H1 (cell line): ENCODE data around the gene PCDHGB3. TPM values are rescaled to one million over a fixed set of nuclear protein-coding genes. Genes with fewer than 3 reads are reported as not detected.
A peak's percentile ranks its signal among the peaks of the same experiment; 100 is the strongest.

Experiments
- CTCF ChIA-PET: fragments of 300-600 bp; sonication (Branson Sonifier 250); formaldehyde crosslinking; loops from one replicate; lab custom pipeline; 2021; ENCODE audit not compliant: partially characterized antibody; lab: Charles Lee
- POLR2A ChIA-PET: fragments of 300-600 bp; sonication (Branson Sonifier 250); formaldehyde crosslinking; loops from one replicate; lab custom pipeline; 2021; ENCODE audit warnings: inconsistent platforms; ENCODE audit not compliant: partially characterized antibody; lab: Charles Lee
- DNase-seq, 2 experiments: peaks; one replicate each; pipeline versions ENCODE4 v3.0.0 to v3.0.0-alpha.2; 2010 to 2022; ENCODE audit warnings: low spot score in 2 of 2, low read depth in 1 of 2, mixed read lengths in 1 of 2
- FAIRE-seq: peaks from 2 replicates; lab custom pipeline; 2011; peaks lifted over from hg19 to GRCh38; lab: Jason Lieb, UNC
- H2AFZ ChIP-seq: 2 replicates; pipeline ENCODE4 v1.8.1; 2012; ENCODE audit warnings: low read length, inconsistent platforms
- H2AK5ac ChIP-seq: 2 replicates; pipeline ENCODE4 v1.6.1; 2013; ENCODE audit warnings: low read depth, low read length
- H2BK120ac ChIP-seq: replicated peaks from 2 replicates; pipeline ENCODE3; 2013; ENCODE audit warnings: low read depth, low read length, inconsistent platforms
- H2BK12ac ChIP-seq: 2 replicates; pipeline ENCODE4 v1.6.1; 2013; ENCODE audit warnings: low read depth, low read length
- H2BK15ac ChIP-seq: 2 replicates; pipeline ENCODE4 v1.6.1; 2013; ENCODE audit warnings: low read length
- H2BK20ac ChIP-seq: 2 replicates; pipeline ENCODE4 v1.6.1; 2013; ENCODE audit warnings: low read length
- H2BK5ac ChIP-seq: 2 replicates; pipeline ENCODE4 v1.6.1; 2013; ENCODE audit warnings: low read depth, low read length
- H3K14ac ChIP-seq: 2 replicates; pipeline ENCODE4 v1.6.1; 2013; ENCODE audit warnings: inconsistent platforms; ENCODE audit not compliant: insufficient read length
- H3K18ac ChIP-seq: 2 replicates; pipeline ENCODE4 v1.6.1; 2013; ENCODE audit warnings: low read length; ENCODE audit errors: extremely low read depth
- H3K23ac ChIP-seq: 2 replicates; pipeline ENCODE4 v1.6.1; 2013; ENCODE audit warnings: inconsistent platforms; ENCODE audit not compliant: insufficient read length
- H3K23me2 ChIP-seq: 2 replicates; pipeline ENCODE4 v1.6.1; 2013; ENCODE audit warnings: low read depth, low read length
- H3K27ac ChIP-seq: 2 replicates; pipeline ENCODE4 v1.6.1; 2011; ENCODE audit warnings: low read depth, low read length, inconsistent platforms
- H3K27me3 ChIP-seq, 4 experiments: replicated peaks in 1 of 4; 1 replicate in 1 of 4; 2 replicates in 3 of 4; pipeline versions ENCODE4 v1.6.1 to v1.8.1; 2011 to 2013; ENCODE audit warnings: low read length in 3 of 4, mild to moderate bottlenecking in 3 of 4, inconsistent platforms in 2 of 4, mixed read lengths in 2 of 4, moderate library complexity in 1 of 4; ENCODE audit not compliant: control insufficient read depth in 3 of 4, insufficient read depth in 3 of 4; ENCODE audit errors: extremely low read depth in 1 of 4
- H3K36me3 ChIP-seq, 4 experiments: 2 replicates each; pipeline versions ENCODE4 v1.6.1 to v1.8.1; 2011 to 2013; ENCODE audit warnings: mild to moderate bottlenecking in 4 of 4, low read length in 3 of 4, moderate library complexity in 2 of 4, control low read depth in 1 of 4, inconsistent platforms in 1 of 4; ENCODE audit not compliant: insufficient read depth in 4 of 4, control insufficient read depth in 2 of 4
- H3K4ac ChIP-seq: replicated peaks from 2 replicates; pipeline ENCODE3; 2013; ENCODE audit warnings: low read length, low read depth, mixed read lengths, inconsistent platforms; ENCODE audit not compliant: insufficient read length
- H3K4me1 ChIP-seq, 4 experiments: replicated peaks in 1 of 4; 1 replicate in 1 of 4; 2 replicates in 3 of 4; pipeline versions ENCODE4 v1.6.1 to v1.8.1; 2011 to 2013; ENCODE audit warnings: low read length in 3 of 4, inconsistent platforms in 2 of 4, mixed read lengths in 1 of 4; ENCODE audit not compliant: insufficient read depth in 4 of 4, control insufficient read depth in 3 of 4
- H3K4me2 ChIP-seq, 2 experiments: 2 replicates each; pipeline versions ENCODE4 v1.6.1 to v1.8.1; 2011 to 2013; ENCODE audit warnings: low read depth in 2 of 2, low read length in 2 of 2, control low read depth in 1 of 2, inconsistent platforms in 1 of 2, mild to moderate bottlenecking in 1 of 2; ENCODE audit not compliant: insufficient read depth in 1 of 2
- H3K4me3 ChIP-seq, 4 experiments: fragments of 200-600, 300-600 bp in 1 of 4; sonication (generic), shearing (Covaris generic), sonication (Bioruptor Twin) in 1 of 4; 2 replicates each; pipeline versions ENCODE4 v1.5.1 to v1.8.1; 2011 to 2016; ENCODE audit warnings: low read length in 4 of 4, low read depth in 3 of 4, control low read depth in 2 of 4, inconsistent platforms in 2 of 4, mild to moderate bottlenecking in 2 of 4, mixed read lengths in 1 of 4, moderate library complexity in 1 of 4; ENCODE audit not compliant: insufficient read depth in 2 of 4; ENCODE audit errors: extremely low read depth in 1 of 4
- H3K56ac ChIP-seq: replicated peaks from 2 replicates; pipeline ENCODE3; 2013; ENCODE audit warnings: low read depth, mild to moderate bottlenecking, mixed read lengths, low read length, inconsistent platforms; ENCODE audit not compliant: insufficient read length
- H3K79me1 ChIP-seq: 2 replicates; pipeline ENCODE4 v1.6.1; 2013; ENCODE audit warnings: low read depth, low read length, control low read depth
- H3K79me2 ChIP-seq, 2 experiments: 2 replicates each; pipeline versions ENCODE4 v1.6.1 to v1.8.1; 2012 to 2013; ENCODE audit warnings: low read length in 2 of 2, mild to moderate bottlenecking in 2 of 2, inconsistent platforms in 1 of 2; ENCODE audit not compliant: insufficient read depth in 2 of 2, control insufficient read depth in 1 of 2
- H3K9ac ChIP-seq, 4 experiments: replicated peaks in 1 of 4; 1 replicate in 1 of 4; 2 replicates in 3 of 4; pipeline versions ENCODE4 v1.6.1 to v1.8.1; 2011 to 2013; ENCODE audit warnings: low read depth in 3 of 4, low read length in 3 of 4, control low read depth in 2 of 4, mild to moderate bottlenecking in 2 of 4, moderate library complexity in 2 of 4, inconsistent platforms in 1 of 4; ENCODE audit errors: extremely low read depth in 1 of 4
- H3K9me3 ChIP-seq, 2 experiments: 2 replicates each; pipeline versions ENCODE4 v1.6.1 to v1.8.1; 2012 to 2013; ENCODE audit warnings: mild to moderate bottlenecking in 2 of 2, moderate library complexity in 2 of 2, control low read depth in 1 of 2, inconsistent platforms in 1 of 2, low read depth in 1 of 2, low read length in 1 of 2, mixed read lengths in 1 of 2; ENCODE audit not compliant: insufficient read depth in 2 of 2
- H4K20me1 ChIP-seq, 2 experiments: replicated peaks in 1 of 2; 2 replicates each; pipeline versions ENCODE3 to v1.8.1; 2011 to 2013; ENCODE audit warnings: inconsistent platforms in 2 of 2, low read length in 2 of 2, mild to moderate bottlenecking in 1 of 2; ENCODE audit not compliant: insufficient read depth in 2 of 2, control insufficient read depth in 1 of 2
- H4K5ac ChIP-seq: 2 replicates; pipeline ENCODE4 v1.6.1; 2013; ENCODE audit warnings: low read length, low read depth, mixed read lengths, inconsistent platforms; ENCODE audit not compliant: insufficient read length
- H4K8ac ChIP-seq: 2 replicates; pipeline ENCODE4 v1.8.0; 2013; ENCODE audit warnings: mild to moderate bottlenecking, moderate library complexity, low read length, inconsistent platforms; ENCODE audit not compliant: insufficient read depth; ENCODE audit errors: extremely low read depth
- H4K91ac ChIP-seq: replicated peaks from 2 replicates; pipeline ENCODE3; 2013; ENCODE audit warnings: low read length, mixed read lengths, inconsistent platforms; ENCODE audit not compliant: insufficient read length
- ASH2L ChIP-seq: fragments of 200-600, 300-600 bp; sonication (generic); IDR thresholded peaks from one replicate; pipeline ENCODE4 v1.7.1; 2017; ENCODE audit warnings: low read length
- RAD21 ChIP-seq, 2 experiments: IDR thresholded peaks in 1 of 2; conservative IDR thresholded peaks in 1 of 2; 2 replicates each; pipeline ENCODE4 v1.6.1; 2011; ENCODE audit warnings: low read depth in 2 of 2, low read length in 2 of 2, improper control_type of control experiment in 1 of 2, inconsistent platforms in 1 of 2, mild to moderate bottlenecking in 1 of 2, moderate library complexity in 1 of 2
- TAF7 ChIP-seq: optimal IDR thresholded peaks from 2 replicates; pipeline ENCODE3; 2011; ENCODE audit warnings: low read depth, mild to moderate bottlenecking, inconsistent platforms, low read length, moderate library complexity, borderline replicate concordance
- WGBS, 2 experiments: shearing (Covaris generic) in 1 of 2; methylation state at CpG; one replicate each; pipeline versions ENCODE4 v1.1.6 to v1.1.7; 2013 to 2015; ENCODE audit warnings: low lambda C conversion rate in 2 of 2, mixed read lengths in 2 of 2, inconsistent platforms in 1 of 2, low coverage in 1 of 2, missing lambda C conversion rate in 1 of 2; ENCODE audit not compliant: insufficient replicate concordance in 2 of 2, insufficient coverage in 1 of 2, insufficient read length in 1 of 2; ENCODE audit errors: extremely low coverage in 1 of 2, missing lambda C conversion rate in 1 of 2; 5-methylcytosine and 5-hydroxymethylcytosine counted together
- polyA plus RNA-seq, 7 experiments: library from polyadenylated mRNA; depleted of rRNA in 3 of 7; stranded (reverse) in 5 of 7; unstranded in 2 of 7; fragments of >200 nt in 5 of 7; fragments of 200-250 nt in 2 of 7; gene quantifications; 1 replicate in 5 of 7; 2 replicates in 1 of 7; 4 replicates in 1 of 7; pipeline versions ENCODE4 v1.2.1 to v1.2.3, GENCODE V29; 2011 to 2013; ENCODE audit warnings: missing spikeins in 2 of 7, mixed read lengths in 2 of 7
- total RNA-seq: library from RNA; stranded (reverse); fragmentation: NEBNext Ultra II Directional; extraction: Animal tissue kit (Norgen Biotek cat#: 25700); gene quantifications from 2 replicates; pipeline ENCODE4 v1.2.1, GENCODE V29; 2021
- TF ChIP-seq, protein P1 (sequence below): IDR thresholded peaks from 2 replicates; pipeline ENCODE4 v1.6.1; 2012; ENCODE audit warnings: inconsistent platforms

Gene PCDHGB3
- total and polyA plus RNA-seq, 2 of the 8 experiments (the other 6 are each of a cell fraction or from before 2014, with no cell fraction given), result 1.6 to 1.9 TPM

DNA sequence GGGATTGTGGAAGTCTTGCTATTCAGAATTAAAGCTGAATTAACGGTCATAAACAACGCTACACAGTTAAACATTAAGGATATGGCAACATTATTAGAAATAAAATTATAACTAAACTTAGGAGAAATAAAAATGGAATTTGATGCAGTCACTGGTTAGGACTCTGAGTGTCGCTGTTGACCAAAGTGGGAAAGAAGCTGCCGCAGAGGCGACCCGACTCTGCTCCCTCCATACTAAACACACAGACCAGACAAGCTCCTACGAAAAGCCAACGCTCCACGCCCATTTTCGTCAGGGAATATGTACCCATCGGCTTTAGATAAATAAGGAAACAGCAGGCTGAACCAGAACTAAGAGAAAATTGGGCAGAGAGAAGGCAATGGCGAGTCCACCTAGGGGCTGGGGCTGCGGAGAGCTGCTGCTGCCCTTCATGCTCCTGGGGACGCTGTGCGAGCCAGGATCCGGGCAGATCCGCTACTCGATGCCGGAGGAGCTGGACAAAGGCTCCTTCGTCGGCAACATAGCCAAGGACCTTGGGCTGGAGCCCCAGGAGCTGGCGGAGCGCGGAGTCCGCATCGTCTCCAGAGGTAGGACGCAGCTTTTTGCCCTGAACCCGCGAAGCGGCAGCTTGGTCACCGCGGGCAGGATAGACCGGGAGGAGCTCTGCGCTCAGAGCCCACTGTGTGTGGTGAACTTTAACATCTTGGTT lies 5.9 kb upstream of the PCDHGB3 start, which contains the start of gene PCDHGA5:
Gene PCDHGA5, plus strand, starts transcription at position 211 of the 709 bp plus-strand sequence. Its CDS starts 169 bp downstream, at position 380.
- Histone ChIP-seq H4K91ac (no peak within 1 kb of the TSS), H2AK5ac (no peak within 1 kb of the TSS), H3K23ac (no peak within 1 kb of the TSS), H3K4me2 (no peak within 1 kb of the TSS), H2BK15ac (no peak within 1 kb of the TSS; the same call in 1 of the 2 replicates), H2AFZ (no peak within 1 kb of the TSS), H3K4ac (no peak within 1 kb of the TSS), H3K56ac (no peak within 1 kb of the TSS), H3K14ac (no peak within 1 kb of the TSS), H2BK20ac (no peak within 1 kb of the TSS), H3K27ac (no peak within 1 kb of the TSS), H3K18ac (no peak within 1 kb of the TSS), H2BK12ac (no peak within 1 kb of the TSS), H3K79me2 (no peaks in the 10 kb centered on the region), H3K27me3 (no peaks in the 10 kb centered on the region), H4K8ac (no peak within 1 kb of the TSS), H3K23me2 (no peaks in the 10 kb centered on the region), H4K20me1 (no peaks in the 10 kb centered on the region), H4K5ac (no peak within 1 kb of the TSS), H2BK5ac (no peak within 1 kb of the TSS), H3K9me3 (peaks cover 43 to 51% of the 10 kb centered on the region in 2 experiments), H3K4me3 (peak within 1 kb of the TSS in 1 of 4 experiments; percentile 40; a peak in 1 of 8 replicates), H3K4me1 (peaks cover 0 to 3% (median under 1%) of the 10 kb centered on the region in 4 experiments; a peak in 1 of 7 replicates), H2BK120ac (no peak within 1 kb of the TSS), H3K9ac (no peak within 1 kb of the TSS), H3K36me3 (peaks cover 0 to 8% (median 3%) of the 10 kb centered on the region in 4 experiments; a peak in 3 of 8 replicates), H3K79me1 (no peaks in the 10 kb centered on the region)
- WGBS, 2 experiments, result 94% methylated on average over 30 of the region's 34 CpGs; no CpG with 5 or more reads in 1 of the 2 experiments
- no peak for FAIRE-seq
- DNase-seq, result no peak
- POLR2A ChIA-PET, result interaction anchor here (1.1 to 1.6 kb wide), 2 partner anchors 151 to 197 kb away, joined by 3 read pairs; no protein-coding TSS in a partner anchor
- CTCF ChIA-PET, result interaction anchor here (0.7 to 2.3 kb wide), 23 partner anchors 9 to 203 kb away, joined by 3 to 18 read pairs (median 4); partner anchors contain the start of genes PCDHB14, PCDHB15, PCDHGA10 and PCDHGA11
- 0 out of 4 replicates have a peak, but pooled peaks of 1 of the 2 experiments have one; percentile 1 for TF ChIP-seq RAD21 (IDR thresholded peaks at IDR 0.05 in 1 of 2, conservative IDR thresholded peaks at IDR 0.05 in 1 of 2; ENCODE audit: low read depth in 2 of 2, low read length in 2 of 2)
- TF ChIP-seq, protein P1, sequence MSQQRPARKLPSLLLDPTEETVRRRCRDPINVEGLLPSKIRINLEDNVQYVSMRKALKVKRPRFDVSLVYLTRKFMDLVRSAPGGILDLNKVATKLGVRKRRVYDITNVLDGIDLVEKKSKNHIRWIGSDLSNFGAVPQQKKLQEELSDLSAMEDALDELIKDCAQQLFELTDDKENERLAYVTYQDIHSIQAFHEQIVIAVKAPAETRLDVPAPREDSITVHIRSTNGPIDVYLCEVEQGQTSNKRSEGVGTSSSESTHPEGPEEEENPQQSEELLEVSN, result no peak
- TF ChIP-seq TAF7, result no peak
- TF ChIP-seq ASH2L, result no peak
- TF ChIP-seq, all 59 proteins: peak for 1
